Spleen (tissue), 7 donors: ENCODE measurements around the gene SOHLH2.

Experiments
- POLR2A ChIP-seq, 3 donors: fragments of 450-650 bp; IDR thresholded peaks; one replicate each; pipeline ENCODE4 v1.5.1; 2017; ENCODE audit warnings: antibody characterized with exemption in 3 of 3, mild to moderate bottlenecking in 1 of 3
- POLR2AphosphoS5 ChIP-seq, 3 donors: sonication (generic); formaldehyde crosslinking; IDR thresholded peaks; one replicate each; pipeline ENCODE4 v1.5.1; 2017; ENCODE audit warnings: antibody characterized with exemption in 3 of 3
- TF ChIP-seq, protein P1 (sequence below), 11 experiments: fragments of 200-600 bp in 7 of 11; fragments of 450-650 bp in 4 of 11; sonication (generic) in 4 of 11; IDR thresholded peaks in 8 of 11; conservative IDR thresholded peaks in 3 of 11; 1 replicate in 7 of 11; 2 replicates in 4 of 11; pipeline versions ENCODE4 v1.4.0 to v1.8.0; 2016 to 2021; ENCODE audit warnings: antibody characterized with exemption in 11 of 11, inconsistent platforms in 4 of 11, mild to moderate bottlenecking in 1 of 11
- donor health status: DM: no; HTN: no; CAD: no; lungs with moderate emphysema.
- donor health status: DM: no; HTN: no; CAD: no.
- donor health status: DM: no; HTN: no; CAD: no.

DNA sequence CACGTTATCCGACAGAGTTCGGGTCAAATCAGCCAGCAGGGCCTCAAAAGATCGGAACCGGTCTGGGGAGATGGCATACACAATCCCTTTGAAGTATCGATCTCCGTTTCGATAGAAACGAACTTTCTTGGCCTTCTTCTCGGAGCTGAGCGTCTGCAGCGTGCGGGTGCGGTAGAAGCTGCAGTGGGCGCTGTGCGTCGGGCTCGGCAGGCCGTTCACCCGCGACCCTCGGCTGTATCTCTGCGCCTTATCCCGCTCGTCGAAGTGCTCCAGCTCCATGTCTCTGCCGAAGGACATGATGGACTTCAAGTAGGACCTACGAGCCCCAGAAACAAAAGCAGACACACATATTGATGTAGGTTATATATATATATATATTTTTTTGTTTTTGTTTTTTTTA, 88.5 kb downstream of the SOHLH2 start:
- TF ChIP-seq, protein P1, sequence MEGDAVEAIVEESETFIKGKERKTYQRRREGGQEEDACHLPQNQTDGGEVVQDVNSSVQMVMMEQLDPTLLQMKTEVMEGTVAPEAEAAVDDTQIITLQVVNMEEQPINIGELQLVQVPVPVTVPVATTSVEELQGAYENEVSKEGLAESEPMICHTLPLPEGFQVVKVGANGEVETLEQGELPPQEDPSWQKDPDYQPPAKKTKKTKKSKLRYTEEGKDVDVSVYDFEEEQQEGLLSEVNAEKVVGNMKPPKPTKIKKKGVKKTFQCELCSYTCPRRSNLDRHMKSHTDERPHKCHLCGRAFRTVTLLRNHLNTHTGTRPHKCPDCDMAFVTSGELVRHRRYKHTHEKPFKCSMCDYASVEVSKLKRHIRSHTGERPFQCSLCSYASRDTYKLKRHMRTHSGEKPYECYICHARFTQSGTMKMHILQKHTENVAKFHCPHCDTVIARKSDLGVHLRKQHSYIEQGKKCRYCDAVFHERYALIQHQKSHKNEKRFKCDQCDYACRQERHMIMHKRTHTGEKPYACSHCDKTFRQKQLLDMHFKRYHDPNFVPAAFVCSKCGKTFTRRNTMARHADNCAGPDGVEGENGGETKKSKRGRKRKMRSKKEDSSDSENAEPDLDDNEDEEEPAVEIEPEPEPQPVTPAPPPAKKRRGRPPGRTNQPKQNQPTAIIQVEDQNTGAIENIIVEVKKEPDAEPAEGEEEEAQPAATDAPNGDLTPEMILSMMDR (IDR thresholded peaks at IDR 0.05 in 8 of 11, conservative IDR thresholded peaks at IDR 0.05 in 3 of 11): no peak
- TF ChIP-seq POLR2A (IDR thresholded peaks at IDR 0.05) (no peak), POLR2AphosphoS5 (IDR thresholded peaks at IDR 0.05) (no peak)
